Activated effector memory CD4-positive, alpha-beta T cell treated with anti-CD3 and anti-CD28 coated beads, Interleukin-2, amount 50 U/mL, for 16 hours (primary cell): ENCODE measurements around the gene LRRC56.
A peak's percentile ranks its signal among the peaks of the same experiment; 100 is the strongest.

Source experiments
- DNase-seq: peaks from one replicate; pipeline ENCODE4 v3.0.0-alpha.2; 2020

LRRC56 gene

DNA sequence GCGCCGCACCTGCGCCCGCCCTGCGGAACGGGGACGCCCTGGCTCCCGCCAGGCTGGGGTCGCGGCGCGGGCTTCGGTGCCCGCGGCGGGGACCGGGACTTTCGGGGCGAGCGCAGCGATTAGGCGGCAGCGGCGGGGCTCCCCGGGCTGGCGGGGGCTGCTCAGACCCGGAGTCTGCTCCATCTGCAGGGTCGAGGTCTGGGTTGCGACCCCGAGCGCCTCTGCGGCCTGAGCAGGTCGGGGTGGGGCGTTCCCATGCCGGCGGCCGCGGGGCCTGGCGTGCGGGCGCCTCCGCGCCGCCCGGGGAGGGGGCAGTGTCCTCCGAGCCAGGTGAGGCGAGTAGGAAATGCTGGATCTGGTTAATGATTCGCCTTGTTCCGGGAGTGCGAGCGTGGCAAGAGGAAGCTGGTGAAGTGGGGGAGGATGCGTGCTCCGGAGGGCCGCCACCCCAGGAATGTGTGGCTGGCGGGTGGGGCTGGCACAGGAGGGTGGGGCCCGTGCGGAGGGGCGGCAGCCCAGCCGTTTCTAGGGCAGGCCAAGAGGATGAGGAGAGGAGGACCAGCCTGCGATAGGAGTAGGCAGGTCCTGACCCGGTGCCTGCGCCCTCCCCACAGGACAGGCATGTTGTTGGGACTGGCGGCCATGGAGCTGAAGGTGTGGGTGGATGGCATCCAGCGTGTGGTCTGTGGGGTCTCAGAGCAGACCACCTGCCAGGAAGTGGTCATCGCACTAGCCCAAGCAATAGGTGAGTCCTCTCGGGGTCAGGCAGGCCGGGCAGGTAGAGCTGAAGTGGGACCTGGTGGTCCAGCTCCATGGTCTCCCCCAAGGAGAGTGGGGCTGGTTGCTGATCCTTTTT lies 24.0 kb downstream of the LRRC56 start:
- peak; percentile 73 for DNase-seq

GRCh38 chr11:562046-562645 lies 24.8 kb downstream of the LRRC56 start:
- no peak for DNase-seq

GRCh38 chr11:563066-563811 lies 25.9 kb downstream of the LRRC56 start:
- DNase-seq = no peak

DNA sequence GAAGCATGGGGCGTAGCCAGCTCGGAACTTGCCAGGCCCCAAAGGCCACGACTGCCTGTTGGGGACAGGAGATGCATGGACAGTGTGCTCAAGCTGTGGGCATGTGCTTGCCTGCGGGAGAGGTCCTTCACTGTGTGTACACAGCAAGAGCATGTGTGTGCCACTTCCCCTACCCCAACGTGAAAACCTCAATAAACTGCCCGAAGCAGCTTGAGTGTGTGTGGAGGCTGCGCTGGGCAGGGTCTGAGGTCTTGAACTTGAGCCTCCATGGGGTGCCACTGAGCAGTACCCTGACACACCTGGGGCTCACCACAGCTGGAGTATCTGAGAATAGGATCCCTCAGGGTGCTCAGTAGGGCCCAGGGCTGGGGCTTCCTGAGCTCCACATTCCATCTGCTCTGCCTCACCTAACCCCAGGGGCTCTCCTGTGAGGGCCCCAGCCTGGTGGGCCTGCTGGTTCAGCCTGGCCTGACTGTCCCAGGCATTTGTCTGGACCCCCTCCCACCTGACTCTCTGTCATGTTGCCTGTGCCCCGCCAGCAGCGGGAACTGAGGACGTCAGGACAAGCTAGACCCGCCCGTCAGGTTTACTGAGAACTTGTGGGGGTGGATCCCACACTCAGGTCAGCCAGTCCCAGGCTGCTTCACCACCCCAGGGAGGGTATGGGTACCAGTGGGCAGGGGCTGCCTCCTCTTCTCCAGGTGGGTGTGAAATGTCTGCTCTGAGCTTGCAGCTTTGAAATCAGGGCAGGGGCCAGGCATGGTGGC lies 26.7 kb downstream of the LRRC56 start:
- no peak for DNase-seq

GRCh38 chr11:565921-566509 lies 28.7 kb downstream of the LRRC56 start:
- no peak for DNase-seq

DNA sequence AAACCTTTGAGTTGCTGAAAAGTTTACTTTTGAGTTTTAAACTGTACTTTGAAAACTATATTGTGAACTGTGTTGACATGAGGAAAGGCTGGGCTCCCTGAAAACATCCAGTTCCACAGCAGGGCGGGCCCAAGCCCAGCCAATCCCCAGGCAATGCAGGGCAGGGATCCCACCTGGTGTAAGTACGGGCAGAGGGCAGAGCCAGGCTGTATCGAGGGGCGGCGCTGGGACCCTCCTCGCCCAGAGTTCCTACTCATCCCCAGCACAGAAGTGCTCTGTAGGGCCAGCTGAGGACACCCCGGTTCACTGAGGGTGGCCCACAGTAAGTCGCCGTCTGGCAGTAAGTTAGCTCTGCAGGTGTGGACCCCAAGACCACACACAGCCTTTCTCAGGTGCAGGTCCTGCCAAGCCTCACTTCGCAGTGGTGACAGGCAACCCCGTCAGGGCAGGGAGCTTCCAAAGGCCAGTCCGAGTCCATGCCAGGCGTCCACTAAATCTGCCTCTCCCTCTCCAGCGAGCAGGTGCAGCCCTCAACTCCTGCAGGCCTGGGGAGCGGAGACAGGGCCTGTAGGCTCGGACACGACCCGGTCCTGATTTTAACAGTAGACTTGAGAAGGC lies 29.8 kb downstream of the LRRC56 start:
- peak; percentile 67 for DNase-seq

DNA sequence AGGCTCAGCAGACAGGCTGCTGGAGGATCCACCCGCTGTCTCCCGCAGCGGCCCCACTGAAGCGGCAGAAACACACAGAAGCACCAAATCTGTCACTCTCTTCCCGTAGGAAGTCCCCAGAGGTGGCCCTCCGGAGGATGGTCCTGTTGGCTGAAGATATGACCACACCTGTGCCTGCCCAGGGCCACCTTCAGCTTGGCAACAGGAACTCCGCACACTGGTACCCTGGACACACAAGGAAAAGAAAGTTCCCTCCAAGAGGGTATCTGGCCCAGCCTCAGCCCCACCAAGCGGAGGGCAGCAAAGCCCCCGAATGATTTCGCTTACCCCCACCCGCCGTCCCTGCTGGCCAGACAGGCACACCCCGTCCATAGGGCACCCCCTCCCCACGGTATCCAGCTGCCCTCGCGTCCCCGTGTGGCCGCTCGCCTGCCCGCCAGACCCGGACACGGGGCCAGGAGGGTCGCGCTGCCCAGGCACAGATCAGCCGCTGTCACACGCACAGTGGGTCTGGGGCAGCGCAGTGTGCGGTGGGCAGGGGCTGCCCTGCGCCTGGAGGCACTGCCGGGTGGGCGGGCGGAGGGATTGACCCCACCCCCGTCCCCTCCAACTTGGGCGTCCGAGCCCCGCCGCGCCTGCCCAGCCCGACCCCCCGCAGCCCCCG lies 30.4 kb downstream of the LRRC56 start:
- peak; percentile 69 for DNase-seq

DNA sequence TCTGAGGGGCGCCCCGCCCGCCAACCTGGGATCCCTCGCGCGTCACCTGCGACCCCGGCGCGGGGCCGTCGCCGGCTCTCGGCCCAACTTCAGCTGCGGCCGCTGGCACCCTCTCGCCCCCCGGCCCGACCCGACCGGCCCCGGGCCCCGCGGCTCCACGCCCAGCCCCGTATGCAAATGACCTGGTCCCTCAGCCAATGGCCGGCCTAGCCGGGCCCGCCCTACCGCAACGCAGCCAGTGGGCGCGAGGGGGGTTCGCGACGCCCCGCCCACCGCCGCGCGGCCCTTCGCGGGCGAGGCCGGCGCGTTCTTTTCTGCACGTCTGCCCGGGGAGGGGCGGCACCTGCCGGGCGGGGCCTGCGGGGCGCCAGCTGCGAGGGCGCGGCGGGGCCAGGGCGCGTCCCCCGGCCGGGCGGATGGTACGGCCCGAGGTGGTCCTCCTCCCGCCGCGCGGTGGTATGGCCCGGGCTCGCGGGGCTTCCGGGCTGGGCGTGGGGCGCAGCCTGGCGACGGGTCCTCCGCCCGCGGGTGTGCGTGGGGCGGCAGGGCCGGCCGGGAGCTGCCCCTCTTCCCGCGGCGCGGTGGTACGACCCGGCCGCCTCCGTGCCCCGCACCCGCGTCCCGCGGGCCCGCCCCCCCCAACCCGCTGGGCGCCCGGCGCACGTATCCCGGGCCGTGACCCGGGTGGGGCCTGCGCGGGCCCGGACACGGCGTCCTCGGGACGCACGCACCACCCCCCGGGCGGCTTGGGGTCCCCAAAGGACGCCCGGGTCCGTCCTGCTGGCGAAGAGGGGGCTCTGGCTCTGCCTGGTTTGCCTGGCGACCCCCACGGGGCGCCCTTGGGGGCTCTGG lies 31.2 kb downstream of the LRRC56 start:
- peak; percentile 97 for DNase-seq

GRCh38 chr11:569158-569885 lies 32.0 kb downstream of the LRRC56 start:
- no peak for DNase-seq

GRCh38 chr11:571802-572185 lies 34.5 kb downstream of the LRRC56 start:
- DNase-seq = no peak

GRCh38 chr11:573146-573759 lies 35.9 kb downstream of the LRRC56 start:
- no peak for DNase-seq

DNA sequence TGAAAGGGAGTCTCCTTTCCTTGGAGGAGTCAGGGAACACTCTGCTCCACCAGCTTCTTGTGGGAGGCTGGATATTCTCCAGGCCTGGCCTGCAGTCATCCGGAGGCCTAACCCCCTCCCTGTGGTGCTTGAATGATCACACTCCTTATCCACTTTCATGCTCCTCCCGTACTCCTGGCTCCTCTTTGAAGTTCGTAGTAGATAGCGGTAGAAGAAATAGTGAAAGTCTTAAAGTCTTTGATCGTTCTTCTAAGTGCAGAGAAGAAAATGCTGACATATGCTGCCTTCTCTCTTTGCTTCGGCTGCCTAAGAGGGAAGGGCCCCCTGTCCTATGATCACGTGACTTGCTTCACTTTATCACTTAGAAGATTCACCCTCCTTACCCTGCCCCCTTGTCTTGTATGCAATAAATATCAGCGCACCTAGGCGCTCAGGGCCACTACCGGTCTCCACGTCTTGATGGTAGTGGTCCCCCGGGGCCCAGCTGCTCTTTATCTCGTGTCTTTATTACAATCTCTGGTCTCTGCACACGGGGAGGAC lies 36.8 kb downstream of the LRRC56 start:
- peak; percentile 67 for DNase-seq

DNA sequence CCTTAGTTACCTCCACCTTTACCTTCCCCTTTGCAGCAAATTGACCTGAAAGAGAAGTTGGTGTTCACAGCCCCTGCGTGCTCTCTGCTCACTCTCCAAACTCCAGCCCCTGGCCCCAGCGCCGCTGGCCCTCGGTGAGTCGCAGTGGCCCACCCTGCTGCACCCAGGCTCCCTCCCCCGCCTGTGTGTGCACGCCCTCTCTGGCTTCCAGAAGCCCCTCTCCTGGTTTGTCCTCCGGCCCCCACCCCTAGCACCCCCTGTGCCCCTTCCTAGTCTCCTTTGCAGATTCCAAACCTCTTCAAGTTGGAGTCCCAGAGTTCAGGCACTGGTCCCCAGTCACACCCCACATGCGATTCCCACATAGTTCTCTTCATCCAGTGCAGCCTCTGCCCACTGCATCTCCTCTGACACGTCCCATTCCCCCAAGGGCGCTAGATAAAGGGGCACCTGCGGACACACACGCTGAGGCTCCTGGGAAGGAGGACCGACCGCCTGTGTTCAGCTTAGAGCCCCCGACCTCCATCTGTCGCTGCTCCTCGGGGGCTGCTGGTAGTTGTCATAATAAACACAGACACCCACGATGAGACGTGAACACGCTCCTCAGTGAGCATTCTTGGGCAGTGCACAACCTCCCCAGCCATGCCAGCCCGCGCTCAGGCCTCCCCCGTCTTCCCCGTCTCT lies 37.4 kb downstream of the LRRC56 start:
- peak; percentile 71 for DNase-seq

DNA sequence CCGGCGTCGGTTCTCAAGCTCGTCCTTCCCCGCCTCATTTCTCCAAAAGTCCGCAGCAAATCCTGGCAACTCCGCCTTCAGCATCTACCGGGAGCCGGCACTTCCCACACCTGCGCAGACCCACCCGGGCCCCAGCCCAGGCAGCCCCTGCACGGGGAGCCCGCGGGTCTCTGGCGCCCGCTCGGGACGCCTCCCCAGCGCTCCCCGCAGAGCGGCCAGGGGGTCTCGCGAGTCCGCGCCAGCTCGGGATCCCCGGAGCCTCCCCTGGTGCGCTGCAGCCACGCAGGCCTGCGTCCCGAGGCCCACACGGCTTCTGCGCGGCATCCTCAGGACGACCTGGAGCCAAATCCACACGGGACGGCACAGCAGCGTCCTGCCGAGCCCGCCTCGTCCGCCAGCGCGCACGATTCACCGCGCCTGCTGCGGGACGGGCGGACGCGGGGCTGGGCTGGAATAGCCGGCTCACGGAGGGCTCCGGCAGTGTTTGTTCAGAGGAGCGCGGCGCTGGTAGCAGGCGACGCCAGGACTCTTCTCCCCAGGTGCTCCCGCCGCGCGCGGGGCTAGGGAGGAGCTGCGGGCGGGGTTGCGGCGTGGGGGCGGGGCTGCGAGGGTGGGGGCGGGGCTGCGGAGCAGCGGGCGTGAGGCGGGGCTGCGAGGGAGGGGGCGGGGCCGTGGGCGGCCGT lies 38.1 kb downstream of the LRRC56 start:
- no peak for DNase-seq

- DNase-seq = peak; percentile 98
Observed at GRCh38 chr11:575996-576768, 38.9 kb downstream of the LRRC56 start, which contains the start of gene PHRF1. PHRF1 (plus strand) TSS chr11:576470; CDS start chr11:581513, 5,043 bp downstream.

GRCh38 chr11:576811-577610 lies 39.7 kb downstream of the LRRC56 start:
- DNase-seq = peak; percentile 72
